Activated T-helper 1 cell treated with anti-CD3 and anti-CD28 coated beads, Interleukin-2, amount 50 U/mL, for 16 hours (primary cell): Measurements from ENCODE around the gene DHX29.

Source experiments
- DNase-seq, 2 donors: peaks; one replicate each; pipeline ENCODE4 v3.0.0-alpha.2; 2020; ENCODE audit warnings: low read depth in 1 of 2, low spot score in 1 of 2

DHX29 gene

GRCh38 chr5:55232271-55232984, 75.1 kb downstream of the DHX29 start:
- no peak for DNase-seq

DNA sequence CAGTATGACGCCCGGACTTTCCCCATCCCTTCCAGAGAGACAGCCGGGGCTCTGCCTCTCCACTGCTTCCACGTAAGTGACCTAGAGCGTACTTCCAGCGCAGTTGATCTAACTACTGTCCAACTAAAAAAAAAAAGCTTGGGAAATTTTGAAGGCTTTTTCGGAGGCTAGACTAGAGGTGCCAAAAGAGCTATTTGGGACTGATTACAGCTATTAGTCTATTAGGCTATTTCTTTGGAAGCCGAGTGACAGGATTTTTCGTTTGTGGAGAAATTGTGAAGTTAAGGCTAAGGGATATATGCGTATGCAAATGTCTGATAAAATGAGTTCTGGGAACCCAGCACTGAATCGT, 75.6 kb downstream of the DHX29 start:
- DNase-seq = no peak

GRCh38 chr5:55231029-55231918, 76.2 kb downstream of the DHX29 start:
- no peak for DNase-seq

DNA sequence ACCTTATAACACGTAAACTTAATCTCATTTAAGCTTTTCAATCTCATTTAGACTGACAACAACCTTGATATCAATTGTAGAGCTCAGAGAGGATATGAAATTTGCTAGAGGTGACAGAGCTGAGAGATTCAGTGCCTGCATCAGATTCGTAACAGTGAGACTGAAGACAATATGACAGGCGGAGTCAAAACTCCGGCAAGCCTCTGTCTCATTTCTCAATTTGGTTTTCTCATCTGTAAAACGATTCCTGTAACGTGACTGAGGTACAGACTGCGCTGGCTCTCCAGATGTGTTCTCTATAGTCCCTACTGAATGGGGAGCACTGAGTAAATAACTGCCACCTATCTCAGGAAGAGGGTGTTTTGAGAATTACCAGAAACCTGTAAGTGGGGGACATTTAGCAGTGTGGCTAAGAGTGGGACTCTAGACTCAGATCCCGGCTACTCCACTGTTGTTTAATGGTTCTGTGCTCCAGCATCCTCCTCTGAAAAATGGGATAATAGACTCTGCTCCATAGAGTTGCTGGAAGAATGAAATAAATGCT, 77.3 kb downstream of the DHX29 start:
- DNase-seq = no peak

GRCh38 chr5:55227664-55228430, 79.6 kb downstream of the DHX29 start:
- no peak for DNase-seq

DNA sequence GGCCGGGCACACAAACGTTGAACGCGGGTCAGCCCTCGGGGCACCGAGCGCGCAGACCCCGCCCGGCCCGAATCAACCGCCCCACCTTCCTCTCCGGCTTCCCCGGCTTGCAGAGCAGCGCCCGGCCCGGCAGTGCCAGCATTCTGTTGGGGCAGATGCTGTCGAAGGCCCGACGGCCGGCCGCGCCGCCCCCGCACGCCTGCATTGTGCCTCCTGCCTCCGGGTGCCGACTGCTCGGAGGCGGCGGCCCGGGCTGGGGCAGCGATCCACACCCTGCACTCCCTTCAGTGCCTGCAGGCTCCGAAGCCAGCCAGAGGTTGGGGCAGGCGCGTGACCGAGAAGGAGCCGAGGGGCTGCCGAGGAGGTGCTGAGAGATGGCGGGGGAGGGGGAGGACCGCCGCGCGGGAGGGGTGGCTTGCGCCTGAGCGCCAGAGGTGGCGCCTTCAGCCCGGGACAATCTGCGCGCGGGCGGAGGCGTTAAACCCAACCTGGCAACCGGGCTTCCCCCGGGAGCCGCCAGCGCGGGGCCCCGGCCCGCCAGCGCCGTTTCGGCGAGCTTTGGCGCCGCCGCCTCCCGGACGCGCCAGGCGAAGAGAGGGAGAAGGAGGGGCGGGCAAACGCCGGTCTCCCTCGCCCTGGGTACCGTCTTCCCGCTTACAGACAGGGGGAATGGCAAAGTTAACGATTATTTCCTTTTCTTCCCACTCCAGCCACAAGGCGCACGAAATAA, 80.4 kb downstream of the DHX29 start, which contains the start of gene MCIDAS:
MCIDAS (minus strand) TSS at position 382 of the 730 bp plus-strand sequence; CDS start at position 205, 177 bp downstream.
- DNase-seq = no peak

DNA sequence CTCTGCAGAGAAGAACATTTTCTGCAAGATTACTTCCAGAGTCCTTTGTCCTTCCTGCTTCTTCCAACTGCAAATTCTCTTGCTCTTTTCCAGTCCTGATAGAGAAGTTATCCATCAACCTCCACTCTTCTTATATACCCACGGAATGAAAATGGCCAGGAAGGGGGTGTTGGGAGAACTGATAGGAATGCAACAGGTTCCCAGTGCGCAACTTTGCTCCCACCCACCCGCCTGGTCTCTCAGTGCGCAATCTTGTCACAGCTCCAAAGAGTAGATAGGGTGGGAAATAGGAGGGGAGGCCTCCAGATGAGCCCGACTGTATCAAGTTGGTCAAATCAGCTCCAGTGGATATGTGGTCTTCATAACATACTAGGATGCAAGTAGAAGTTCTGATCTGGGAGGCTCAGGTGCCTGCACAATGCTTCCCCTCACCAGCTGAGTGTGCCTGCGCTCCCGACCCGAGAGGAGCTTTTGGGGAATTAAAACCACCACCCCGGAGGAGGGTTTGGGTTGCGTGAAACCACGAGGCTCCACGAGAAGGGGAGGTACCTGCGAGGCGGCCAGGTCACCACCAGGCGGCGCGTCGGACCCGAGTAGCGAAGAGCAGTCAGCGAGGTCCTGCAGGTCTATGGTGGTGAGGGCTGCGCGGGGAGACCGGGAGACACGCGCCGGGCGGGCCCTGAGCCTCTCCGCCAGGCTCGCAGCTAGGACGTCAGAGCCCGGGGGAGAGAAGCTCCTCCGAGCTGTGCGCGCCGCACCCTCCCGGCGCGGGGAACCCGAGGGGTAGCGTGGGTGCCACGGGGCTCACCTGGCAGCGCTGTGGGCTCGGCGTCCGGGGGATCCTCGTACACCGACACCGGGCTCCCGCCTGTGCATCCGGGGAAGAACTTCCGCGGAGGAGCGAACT, 81.2 kb downstream of the DHX29 start:
- DNase-seq = no peak

DNA sequence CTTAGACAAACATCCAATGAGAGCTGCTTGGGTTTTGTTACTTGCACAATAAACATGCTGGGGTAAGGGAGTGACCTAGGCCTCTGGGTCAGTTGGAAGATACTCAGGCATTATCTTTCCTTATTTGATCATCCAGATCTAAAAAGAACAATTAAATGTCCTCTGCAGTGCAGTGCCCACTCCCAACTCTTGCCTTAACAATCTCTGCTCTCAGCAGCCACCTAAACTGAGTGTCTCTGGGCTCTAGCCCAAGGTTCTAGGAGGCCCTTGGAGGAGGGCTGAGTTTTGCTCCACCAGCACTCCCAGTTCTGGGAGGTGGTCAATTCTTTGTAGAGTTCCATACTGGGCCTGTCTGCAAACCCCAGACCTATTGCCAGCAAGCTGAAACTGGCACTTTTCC, 82.1 kb downstream of the DHX29 start:
- no peak for DNase-seq

DNA sequence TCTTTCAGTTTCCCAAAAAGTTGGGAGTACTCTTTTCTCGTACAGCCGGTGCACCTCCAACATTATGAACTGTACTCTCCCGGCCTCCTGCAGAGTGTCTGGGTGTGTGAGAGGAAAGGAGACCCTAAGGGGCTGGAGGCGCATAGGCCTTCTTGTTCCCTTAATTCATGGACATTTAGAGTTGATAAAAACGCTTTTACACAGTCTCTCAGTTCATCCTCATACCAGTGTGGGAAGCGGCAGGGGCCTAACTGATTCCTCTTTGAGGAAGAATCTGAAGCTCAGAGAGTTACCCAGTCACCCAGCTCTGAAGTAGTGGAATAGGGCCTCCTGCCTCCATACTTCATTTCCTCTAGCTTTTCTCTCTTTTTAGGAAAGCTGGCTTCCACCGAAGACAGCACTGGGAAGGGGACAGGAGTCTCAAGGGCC, 83.7 kb downstream of the DHX29 start:
- no peak for DNase-seq

DNA sequence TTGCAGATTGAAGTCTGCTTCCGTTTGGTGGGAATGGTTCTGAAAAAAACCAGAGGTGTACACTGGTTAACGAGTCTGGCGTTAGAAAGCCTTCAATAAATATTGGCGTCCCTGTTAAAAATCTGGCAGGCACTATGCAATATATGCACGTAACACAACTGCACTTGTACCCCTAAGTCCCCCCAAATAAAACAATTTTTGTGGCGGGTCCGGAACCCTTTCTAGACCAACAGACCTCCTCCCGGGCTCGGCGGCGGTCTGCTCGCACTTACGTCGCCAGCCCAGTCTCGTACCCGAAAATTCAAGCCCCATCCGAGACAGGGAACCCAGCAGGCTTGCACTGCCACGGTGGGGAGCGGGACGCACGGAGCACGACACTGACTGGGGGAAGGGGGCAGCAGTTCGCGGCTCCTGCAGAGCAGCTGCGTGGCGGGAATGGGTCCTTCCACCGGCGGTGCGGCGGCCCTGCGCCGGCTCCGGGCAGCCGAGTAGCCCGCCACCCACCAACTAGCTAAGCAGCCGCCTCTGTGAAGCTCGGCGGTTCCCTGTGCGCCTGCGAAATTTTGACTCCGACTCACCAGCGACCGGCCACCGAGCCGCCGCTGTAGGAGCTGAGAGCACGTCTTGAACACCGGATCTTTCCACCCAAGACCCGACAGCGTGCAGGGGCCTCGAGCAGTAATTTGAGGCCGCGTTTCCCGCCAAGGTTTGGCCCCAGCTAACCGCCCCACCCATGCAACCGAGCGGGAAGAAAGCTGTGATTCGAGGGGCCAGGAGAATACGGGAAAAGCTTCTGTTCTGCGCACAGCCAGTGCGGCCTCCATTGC, 84.3 kb downstream of the DHX29 start:
- DNase-seq = no peak

- no peak for DNase-seq
Measured at GRCh38 chr5:55222092-55222984, 85.2 kb downstream of the DHX29 start.

DNA sequence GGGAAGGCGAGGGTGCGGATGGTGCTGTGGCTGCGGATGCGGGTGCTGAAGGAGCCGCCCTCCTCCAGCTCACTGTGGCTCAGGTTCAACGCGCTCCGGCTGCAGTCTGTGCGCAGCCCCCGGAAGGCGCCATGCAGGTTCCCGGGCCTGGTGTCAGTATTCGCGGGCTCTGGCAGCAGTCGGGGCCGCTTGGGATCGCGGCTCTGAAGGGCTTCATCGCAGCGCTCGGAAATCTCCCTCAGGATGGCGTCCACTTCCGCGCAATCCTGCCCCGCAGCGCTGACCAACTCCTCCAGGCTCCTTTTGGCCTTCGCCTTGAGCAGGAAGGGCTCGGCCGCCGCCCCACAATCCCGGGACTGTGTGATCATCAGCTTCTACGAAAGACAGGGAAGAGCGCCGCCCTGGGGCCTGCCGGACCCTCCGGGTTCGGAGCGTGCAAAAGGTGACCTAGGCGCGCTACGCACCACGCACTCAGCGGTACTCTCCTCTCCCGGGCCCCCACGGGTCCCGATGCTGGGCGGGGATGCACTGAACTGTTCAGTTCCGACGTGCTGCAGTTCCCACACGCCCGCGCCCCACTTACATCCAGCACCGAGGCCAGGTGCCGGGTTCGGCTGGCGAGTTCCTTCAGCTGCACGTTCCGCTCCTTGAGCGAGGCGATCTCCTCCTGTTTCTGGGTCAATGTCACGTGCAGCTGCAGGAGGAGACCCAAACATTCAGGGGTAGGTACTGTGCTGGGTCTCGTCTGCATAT, 86.9 kb downstream of the DHX29 start:
- no peak for DNase-seq

DNA sequence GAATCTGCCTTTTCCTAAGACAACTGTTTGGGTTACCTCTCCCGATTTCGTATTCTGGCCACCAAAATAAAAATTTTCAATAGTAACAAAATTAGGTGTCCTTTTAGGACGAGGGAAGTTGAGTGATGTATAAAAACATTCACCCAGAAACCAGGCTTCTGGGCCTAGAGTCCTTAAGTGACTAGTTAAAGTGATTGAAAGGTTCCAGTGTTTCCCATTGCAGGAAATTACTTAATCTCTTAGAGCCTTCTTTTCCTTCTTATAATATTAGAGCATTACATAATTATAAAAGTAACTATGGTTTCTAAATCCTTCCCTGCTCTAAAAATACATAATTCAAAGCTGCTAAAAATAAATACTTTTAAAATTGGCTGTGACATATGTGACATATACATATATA, 87.7 kb downstream of the DHX29 start:
- DNase-seq = no peak

DNA sequence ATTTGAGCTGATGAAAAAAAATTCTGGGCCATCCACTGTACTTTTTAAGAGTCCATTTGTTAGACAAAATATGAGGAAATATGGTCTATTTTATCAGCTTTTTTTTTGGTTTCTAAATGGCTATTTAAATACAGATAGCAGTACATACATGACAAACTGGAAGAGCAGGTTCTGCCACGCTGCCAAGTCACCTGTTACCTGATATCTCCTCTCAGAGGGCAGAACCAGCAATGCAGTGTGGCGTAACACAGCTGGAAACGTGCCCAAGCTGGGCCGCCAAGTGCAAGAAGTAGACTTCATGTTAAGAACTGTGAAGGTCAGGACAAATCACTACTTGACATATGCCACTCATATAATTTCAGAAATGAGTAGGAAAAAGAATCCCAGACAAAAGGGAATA, 88.5 kb downstream of the DHX29 start:
- no peak for DNase-seq

DNA sequence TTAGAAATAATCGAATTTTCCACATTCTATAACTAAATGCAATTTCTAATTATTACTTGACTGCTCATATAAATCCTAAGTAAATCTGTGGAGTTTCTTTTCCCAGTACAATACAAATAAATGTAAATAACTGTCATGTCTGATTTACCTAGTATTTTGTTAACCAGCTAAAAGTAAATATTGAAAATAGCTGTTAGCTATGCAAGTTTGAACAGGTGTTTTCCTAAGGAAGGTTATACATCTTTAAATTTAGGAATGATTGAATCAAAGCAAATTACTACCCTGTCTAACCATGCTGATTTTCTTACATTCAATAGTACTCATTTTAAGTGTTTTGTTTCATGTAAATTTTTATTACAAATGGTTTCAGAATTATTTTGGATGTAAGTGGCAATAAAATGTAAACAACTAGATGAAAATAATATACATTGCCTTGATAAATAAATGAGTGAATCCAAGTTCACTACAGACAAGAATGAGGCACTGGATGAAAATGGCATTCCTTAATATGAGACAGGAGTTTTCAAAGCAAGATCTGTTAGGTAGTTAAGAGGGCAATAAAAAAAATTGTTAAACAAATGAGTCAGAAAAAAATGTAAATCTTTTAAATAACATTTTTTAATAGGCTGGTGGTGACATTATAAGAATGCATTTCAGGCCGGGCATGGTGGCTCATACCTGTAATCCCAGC, 96.2 kb downstream of the DHX29 start:
- DNase-seq = no peak
